HEK293 (cell line): ENCODE measurements around the gene MAP3K4.
A peak's percentile ranks its signal among the peaks of the same experiment; 100 is the strongest.

Experiments
- CTCF ChIA-PET: fragments of 350-600 bp; formaldehyde crosslinking; extraction: SDS; loops from one replicate; lab custom pipeline; 2021; ENCODE audit warnings: antibody characterized with exemption; lab: Yijun Ruan, JAX
- POLR2A ChIA-PET: fragments of 300-600 bp; formaldehyde crosslinking; extraction: SDS; loops from one replicate; lab custom pipeline; 2020; ENCODE audit warnings: antibody characterized with exemption, inconsistent platforms; lab: Yijun Ruan, JAX
- H3K27ac ChIP-seq: fragments of 200-500 bp; sonication (Bioruptor generic); 2 replicates; pipeline ENCODE4 v1.5.1; 2014; ENCODE audit warnings: low read depth, low read length, control low read depth, inconsistent platforms; ENCODE audit errors: extremely low read depth
- H3K36me3 ChIP-seq, 2 experiments: fragments of 200-500 bp in 1 of 2; sonication (Bioruptor generic) in 1 of 2; 1 replicate in 1 of 2; 2 replicates in 1 of 2; pipeline ENCODE4 v1.5.1; 2014 to 2017; ENCODE audit warnings: inconsistent platforms in 2 of 2, low read length in 2 of 2; ENCODE audit not compliant: control insufficient read depth in 2 of 2, insufficient read depth in 1 of 2
- H3K4me1 ChIP-seq: fragments of 200-500 bp; sonication (Bioruptor generic); 2 replicates; pipeline ENCODE4 v1.5.1; 2014; ENCODE audit warnings: mild to moderate bottlenecking, low read length, inconsistent platforms; ENCODE audit not compliant: control insufficient read depth, insufficient read depth
- H3K4me3 ChIP-seq: 2 replicates; pipeline ENCODE4 v1.5.1; 2011; ENCODE audit warnings: low read depth, mild to moderate bottlenecking, control low read depth, low read length, moderate library complexity
- H3K9me3 ChIP-seq: fragments of 200-500 bp; sonication (Bioruptor generic); 2 replicates; pipeline ENCODE4 v1.5.1; 2014; ENCODE audit warnings: low read depth, low read length, inconsistent platforms; ENCODE audit not compliant: control insufficient read depth, insufficient read depth
- GLIS1 ChIP-seq: fragments of 450-650 bp; formaldehyde crosslinking; IDR thresholded peaks from 2 replicates; pipeline ENCODE4 v1.5.1; 2016; ENCODE audit warnings: missing biosample characterization, missing genetic modification characterization
- KLF16 ChIP-seq: fragments of 450-650 bp; formaldehyde crosslinking; IDR thresholded peaks from 2 replicates; pipeline ENCODE4 v1.5.1; 2017; ENCODE audit warnings: missing biosample characterization, missing genetic modification characterization
- KLF7 ChIP-seq: fragments of 450-650 bp; formaldehyde crosslinking; IDR thresholded peaks from 2 replicates; pipeline ENCODE4 v1.5.1; 2016; ENCODE audit warnings: missing biosample characterization, missing genetic modification characterization, borderline replicate concordance
- KLF9 ChIP-seq: fragments of 450-650 bp; formaldehyde crosslinking; IDR thresholded peaks from 2 replicates; pipeline ENCODE4 v1.5.1; 2016; ENCODE audit warnings: missing biosample characterization, missing genetic modification characterization, low read depth
- OSR2 ChIP-seq: fragments of 450-650 bp; formaldehyde crosslinking; IDR thresholded peaks from 2 replicates; pipeline ENCODE4 v1.5.1; 2016; ENCODE audit warnings: missing biosample characterization, missing genetic modification characterization
- SETDB1 ChIP-seq: IDR thresholded peaks from one replicate; pipeline ENCODE4 v1.6.1; 2017; ENCODE audit warnings: mild to moderate bottlenecking, low read length, moderate library complexity, mixed read lengths; ENCODE audit not compliant: insufficient read length
- SP7 ChIP-seq: fragments of 450-650 bp; formaldehyde crosslinking; IDR thresholded peaks from 2 replicates; pipeline ENCODE4 v1.5.1; 2016; ENCODE audit warnings: missing biosample characterization, missing genetic modification characterization
- ZBTB17 ChIP-seq: fragments of 450-650 bp; formaldehyde crosslinking; IDR thresholded peaks from 2 replicates; pipeline ENCODE4 v1.5.1; 2016; ENCODE audit warnings: missing biosample characterization, missing genetic modification characterization
- ZBTB26 ChIP-seq: fragments of 450-650 bp; formaldehyde crosslinking; optimal IDR thresholded peaks from 2 replicates; pipeline ENCODE3; 2016; ENCODE audit warnings: missing biosample characterization, mild to moderate bottlenecking, missing genetic modification characterization
- ZBTB8A ChIP-seq: fragments of 450-650 bp; formaldehyde crosslinking; IDR thresholded peaks from 2 replicates; pipeline ENCODE4 v1.5.1; 2016; ENCODE audit warnings: missing biosample characterization, missing genetic modification characterization
- ZFHX2 ChIP-seq: fragments of 450-650 bp; formaldehyde crosslinking; conservative IDR thresholded peaks from 2 replicates; pipeline ENCODE4 v1.5.1; 2016; ENCODE audit warnings: missing biosample characterization, missing genetic modification characterization
- ZNF112 ChIP-seq: fragments of 450-650 bp; formaldehyde crosslinking; IDR thresholded peaks from 2 replicates; pipeline ENCODE4 v1.5.0; 2017; ENCODE audit warnings: missing biosample characterization, missing genetic modification characterization
- ZNF138 ChIP-seq: fragments of 450-650 bp; formaldehyde crosslinking; IDR thresholded peaks from 2 replicates; pipeline ENCODE4 v1.5.1; 2016; ENCODE audit warnings: missing biosample characterization, missing genetic modification characterization, borderline replicate concordance
- ZNF16 ChIP-seq: fragments of 450-650 bp; formaldehyde crosslinking; IDR thresholded peaks from 2 replicates; pipeline ENCODE4 v1.5.1; 2016; ENCODE audit warnings: low read depth, missing biosample characterization, missing genetic modification characterization
- ZNF211 ChIP-seq: fragments of 450-650 bp; formaldehyde crosslinking; IDR thresholded peaks from 2 replicates; pipeline ENCODE4 v1.5.1; 2016; ENCODE audit warnings: low read depth, missing biosample characterization, missing genetic modification characterization
- ZNF324 ChIP-seq: fragments of 450-650 bp; formaldehyde crosslinking; IDR thresholded peaks from 2 replicates; pipeline ENCODE4 v1.5.1; 2016; ENCODE audit warnings: missing biosample characterization, missing genetic modification characterization
- ZNF354C ChIP-seq: fragments of 450-650 bp; formaldehyde crosslinking; IDR thresholded peaks from 2 replicates; pipeline ENCODE4 v1.5.1; 2016; ENCODE audit warnings: missing biosample characterization, missing genetic modification characterization, low read depth, borderline replicate concordance
- ZNF394 ChIP-seq: fragments of 450-650 bp; formaldehyde crosslinking; IDR thresholded peaks from 2 replicates; pipeline ENCODE4 v1.5.1; 2016; ENCODE audit warnings: missing biosample characterization, missing genetic modification characterization, mild to moderate bottlenecking, moderate library complexity, borderline replicate concordance
- ZNF416 ChIP-seq: fragments of 450-650 bp; formaldehyde crosslinking; IDR thresholded peaks from 2 replicates; pipeline ENCODE4 v1.5.1; 2016; ENCODE audit warnings: missing biosample characterization, missing genetic modification characterization
- ZNF426 ChIP-seq: fragments of 450-650 bp; formaldehyde crosslinking; IDR thresholded peaks from 2 replicates; pipeline ENCODE4 v1.5.1; 2017; ENCODE audit warnings: missing biosample characterization, missing genetic modification characterization, mild to moderate bottlenecking, inconsistent platforms, moderate library complexity
- ZNF473 ChIP-seq: fragments of 450-650 bp; formaldehyde crosslinking; IDR thresholded peaks from 2 replicates; pipeline ENCODE4 v1.5.1; 2017; ENCODE audit warnings: missing biosample characterization, missing genetic modification characterization
- ZNF488 ChIP-seq: fragments of 450-650 bp; formaldehyde crosslinking; IDR thresholded peaks from 2 replicates; pipeline ENCODE4 v1.5.1; 2016; ENCODE audit warnings: missing biosample characterization, missing genetic modification characterization
- ZNF561 ChIP-seq: fragments of 450-650 bp; IDR thresholded peaks from 2 replicates; pipeline ENCODE4 v1.5.1; 2018; ENCODE audit warnings: missing biosample characterization, missing genetic modification characterization, borderline replicate concordance
- ZNF610 ChIP-seq: fragments of 450-650 bp; formaldehyde crosslinking; IDR thresholded peaks from 2 replicates; pipeline ENCODE4 v1.5.1; 2016; ENCODE audit warnings: missing biosample characterization, missing genetic modification characterization, borderline replicate concordance
- ZNF658 ChIP-seq: fragments of 450-650 bp; formaldehyde crosslinking; IDR thresholded peaks from 2 replicates; pipeline ENCODE4; 2016; ENCODE audit warnings: missing biosample characterization, missing genetic modification characterization
- ZNF677 ChIP-seq: fragments of 450-650 bp; IDR thresholded peaks from 2 replicates; pipeline ENCODE4 v1.5.0; 2018; ENCODE audit warnings: missing biosample characterization, mild to moderate bottlenecking, missing genetic modification characterization, moderate library complexity
- ZNF791 ChIP-seq: fragments of 450-650 bp; formaldehyde crosslinking; IDR thresholded peaks from 2 replicates; pipeline ENCODE4 v1.5.1; 2016; ENCODE audit warnings: missing biosample characterization, missing genetic modification characterization
- ZNF792 ChIP-seq: fragments of 450-650 bp; formaldehyde crosslinking; IDR thresholded peaks from 2 replicates; pipeline ENCODE4 v1.5.1; 2016; ENCODE audit warnings: missing biosample characterization, missing genetic modification characterization
- ZSCAN16 ChIP-seq: fragments of 450-650 bp; formaldehyde crosslinking; IDR thresholded peaks from 2 replicates; pipeline ENCODE4 v1.5.1; 2016; ENCODE audit warnings: missing biosample characterization, missing genetic modification characterization
- TF ChIP-seq, protein P1 (sequence below): fragments of 450-650 bp; formaldehyde crosslinking; IDR thresholded peaks from 2 replicates; pipeline ENCODE4 v1.5.1; 2016; ENCODE audit warnings: missing biosample characterization, missing genetic modification characterization
- TF ChIP-seq, protein P2 (sequence below): fragments of 450-650 bp; formaldehyde crosslinking; IDR thresholded peaks from 2 replicates; pipeline ENCODE4 v1.5.1; 2016; ENCODE audit warnings: missing biosample characterization, missing genetic modification characterization
- TF ChIP-seq, protein P3 (sequence below): fragments of 450-650 bp; formaldehyde crosslinking; IDR thresholded peaks from 2 replicates; pipeline ENCODE4; 2016; ENCODE audit warnings: missing biosample characterization, missing genetic modification characterization

MAP3K4 gene

DNA sequence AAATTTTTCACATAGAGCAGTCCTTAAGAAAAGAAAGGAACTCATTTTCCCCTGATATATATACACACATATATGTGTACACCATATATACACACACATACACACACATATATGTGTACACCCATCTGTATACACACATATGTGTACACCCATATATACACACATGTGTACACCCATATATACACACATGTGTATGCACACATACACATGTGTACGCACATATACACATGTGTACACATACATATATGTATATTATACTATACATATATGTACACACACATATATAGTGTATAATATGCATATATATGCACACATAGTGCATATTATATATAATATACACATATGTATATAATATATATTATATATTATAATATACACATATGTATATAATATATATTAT is 9.1 kb downstream of the MAP3K4 start (continued):
- TF ChIP-seq ZNF488 (tag by site-specific recombination) (no peak), SETDB1 (no peak), ZNF426 (tag by site-specific recombination) (no peak), KLF9 (no peak)

- ChIA-PET CTCF (interaction anchor here (1.4 kb wide), 1 partner anchor 71 kb away, joined by 4 read pairs; no protein-coding TSS in a partner anchor), POLR2A (interaction anchor here (0.8 to 2.0 kb wide), 3 partner anchors 9 to 11 kb away, joined by 3 to 5 read pairs (median 4); partner anchors contain the start of gene MAP3K4)
- Histone ChIP-seq H3K36me3 (no peaks in the 10 kb centered on the region), H3K4me3 (no peak overlapping the region), H3K9me3 (no peaks in the 10 kb centered on the region), H3K27ac (no peak overlapping the region), H3K4me1 (peaks cover 14% of the 10 kb centered on the region)
- TF ChIP-seq, protein P1, sequence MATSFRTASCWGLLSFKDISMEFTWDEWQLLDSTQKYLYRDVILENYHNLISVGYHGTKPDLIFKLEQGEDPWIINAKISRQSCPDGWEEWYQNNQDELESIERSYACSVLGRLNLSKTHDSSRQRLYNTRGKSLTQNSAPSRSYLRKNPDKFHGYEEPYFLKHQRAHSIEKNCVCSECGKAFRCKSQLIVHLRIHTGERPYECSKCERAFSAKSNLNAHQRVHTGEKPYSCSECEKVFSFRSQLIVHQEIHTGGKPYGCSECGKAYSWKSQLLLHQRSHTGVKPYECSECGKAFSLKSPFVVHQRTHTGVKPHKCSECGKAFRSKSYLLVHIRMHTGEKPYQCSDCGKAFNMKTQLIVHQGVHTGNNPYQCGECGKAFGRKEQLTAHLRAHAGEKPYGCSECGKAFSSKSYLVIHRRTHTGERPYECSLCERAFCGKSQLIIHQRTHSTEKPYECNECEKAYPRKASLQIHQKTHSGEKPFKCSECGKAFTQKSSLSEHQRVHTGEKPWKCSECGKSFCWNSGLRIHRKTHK (tag by site-specific recombination): no peak
- TF ChIP-seq ZNF473 (no peak), ZNF394 (no peak), KLF16 (tag by site-specific recombination) (no peak), ZBTB26 (tag by site-specific recombination) (no peak), KLF7 (no peak), ZNF16 (no peak), ZNF324 (tag by site-specific recombination) (no peak), ZNF792 (tag by site-specific recombination) (no peak), ZNF416 (tag by site-specific recombination) (no peak), ZNF791 (tag by site-specific recombination) (no peak), OSR2 (tag by site-specific recombination) (0 out of 2 replicates have a peak, but pooled peaks have one; percentile 11), ZNF112 (tag by site-specific recombination) (no peak), ZNF658 (tag by site-specific recombination) (no peak), ZFHX2 (tag by site-specific recombination) (no peak), SP7 (tag by site-specific recombination) (peak; percentile 21; the same call in 1 of the 2 replicates), ZNF354C (tag by site-specific recombination) (no peak), ZNF561 (no peak), ZNF138 (tag by site-specific recombination) (no peak), ZNF211 (tag by site-specific recombination) (no peak), SETDB1 (no peak), ZBTB8A (no peak), ZNF610 (tag by site-specific recombination) (no peak), ZBTB17 (tag by site-specific recombination) (0 out of 2 replicates have a peak, but pooled peaks have one; percentile 17), ZSCAN16 (tag by site-specific recombination) (no peak), GLIS1 (no peak), ZNF677 (tag by site-specific recombination) (no peak)
- TF ChIP-seq, protein P2, sequence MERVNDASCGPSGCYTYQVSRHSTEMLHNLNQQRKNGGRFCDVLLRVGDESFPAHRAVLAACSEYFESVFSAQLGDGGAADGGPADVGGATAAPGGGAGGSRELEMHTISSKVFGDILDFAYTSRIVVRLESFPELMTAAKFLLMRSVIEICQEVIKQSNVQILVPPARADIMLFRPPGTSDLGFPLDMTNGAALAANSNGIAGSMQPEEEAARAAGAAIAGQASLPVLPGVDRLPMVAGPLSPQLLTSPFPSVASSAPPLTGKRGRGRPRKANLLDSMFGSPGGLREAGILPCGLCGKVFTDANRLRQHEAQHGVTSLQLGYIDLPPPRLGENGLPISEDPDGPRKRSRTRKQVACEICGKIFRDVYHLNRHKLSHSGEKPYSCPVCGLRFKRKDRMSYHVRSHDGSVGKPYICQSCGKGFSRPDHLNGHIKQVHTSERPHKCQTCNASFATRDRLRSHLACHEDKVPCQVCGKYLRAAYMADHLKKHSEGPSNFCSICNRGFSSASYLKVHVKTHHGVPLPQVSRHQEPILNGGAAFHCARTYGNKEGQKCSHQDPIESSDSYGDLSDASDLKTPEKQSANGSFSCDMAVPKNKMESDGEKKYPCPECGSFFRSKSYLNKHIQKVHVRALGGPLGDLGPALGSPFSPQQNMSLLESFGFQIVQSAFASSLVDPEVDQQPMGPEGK (tag by site-specific recombination): no peak
- TF ChIP-seq, protein P3, sequence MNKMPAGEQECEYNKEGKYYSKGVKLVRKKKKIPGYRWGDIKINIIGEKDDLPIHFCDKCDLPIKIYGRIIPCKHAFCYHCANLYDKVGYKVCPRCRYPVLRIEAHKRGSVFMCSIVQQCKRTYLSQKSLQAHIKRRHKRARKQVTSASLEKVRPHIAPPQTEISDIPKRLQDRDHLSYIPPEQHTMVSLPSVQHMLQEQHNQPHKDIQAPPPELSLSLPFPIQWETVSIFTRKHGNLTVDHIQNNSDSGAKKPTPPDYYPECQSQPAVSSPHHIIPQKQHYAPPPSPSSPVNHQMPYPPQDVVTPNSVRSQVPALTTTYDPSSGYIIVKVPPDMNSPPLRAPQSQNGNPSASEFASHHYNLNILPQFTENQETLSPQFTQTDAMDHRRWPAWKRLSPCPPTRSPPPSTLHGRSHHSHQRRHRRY (tag by site-specific recombination): no peak
These were observed 9.9 kb downstream of the MAP3K4 start for GRCh38 chr6:161001421-161001820.
